LNCAP (cell line): ENCODE measurements around the gene SASH1.

Experiments
- TF ChIP-seq, protein P1 (sequence below): fragments of 450-650 bp; IDR thresholded peaks from 2 replicates; pipeline ENCODE4 v1.5.1; 2017; ENCODE audit warnings: mild to moderate bottlenecking

SASH1 gene

DNA sequence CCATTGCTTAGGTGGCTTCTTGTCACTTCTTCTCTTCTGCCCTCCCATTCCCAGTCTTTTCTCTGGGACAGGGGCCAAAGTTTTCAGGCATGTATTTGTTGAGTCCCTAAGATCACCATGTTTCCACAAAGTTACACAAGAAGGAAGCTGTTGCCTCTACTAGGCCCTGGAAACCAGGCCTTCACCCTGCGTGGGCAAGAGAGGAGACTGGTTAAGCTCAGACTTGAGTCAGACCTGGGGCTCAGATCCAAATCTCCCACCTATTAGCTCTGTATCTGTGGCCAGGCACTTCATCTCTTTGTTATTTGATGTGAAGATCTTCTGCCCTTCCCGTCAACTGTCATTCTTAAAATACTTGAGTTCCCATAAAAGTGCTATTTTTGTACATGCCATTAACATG, 154.6 kb downstream of the SASH1 start:
- TF ChIP-seq, protein P1, sequence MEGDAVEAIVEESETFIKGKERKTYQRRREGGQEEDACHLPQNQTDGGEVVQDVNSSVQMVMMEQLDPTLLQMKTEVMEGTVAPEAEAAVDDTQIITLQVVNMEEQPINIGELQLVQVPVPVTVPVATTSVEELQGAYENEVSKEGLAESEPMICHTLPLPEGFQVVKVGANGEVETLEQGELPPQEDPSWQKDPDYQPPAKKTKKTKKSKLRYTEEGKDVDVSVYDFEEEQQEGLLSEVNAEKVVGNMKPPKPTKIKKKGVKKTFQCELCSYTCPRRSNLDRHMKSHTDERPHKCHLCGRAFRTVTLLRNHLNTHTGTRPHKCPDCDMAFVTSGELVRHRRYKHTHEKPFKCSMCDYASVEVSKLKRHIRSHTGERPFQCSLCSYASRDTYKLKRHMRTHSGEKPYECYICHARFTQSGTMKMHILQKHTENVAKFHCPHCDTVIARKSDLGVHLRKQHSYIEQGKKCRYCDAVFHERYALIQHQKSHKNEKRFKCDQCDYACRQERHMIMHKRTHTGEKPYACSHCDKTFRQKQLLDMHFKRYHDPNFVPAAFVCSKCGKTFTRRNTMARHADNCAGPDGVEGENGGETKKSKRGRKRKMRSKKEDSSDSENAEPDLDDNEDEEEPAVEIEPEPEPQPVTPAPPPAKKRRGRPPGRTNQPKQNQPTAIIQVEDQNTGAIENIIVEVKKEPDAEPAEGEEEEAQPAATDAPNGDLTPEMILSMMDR = no peak

GRCh38 chr6:148497717-148498116, 155.1 kb downstream of the SASH1 start:
- TF ChIP-seq, protein P1 = no peak

- TF ChIP-seq, protein P1 = no peak
These were observed 157.8 kb downstream of the SASH1 start for GRCh38 chr6:148500402-148500801.

DNA sequence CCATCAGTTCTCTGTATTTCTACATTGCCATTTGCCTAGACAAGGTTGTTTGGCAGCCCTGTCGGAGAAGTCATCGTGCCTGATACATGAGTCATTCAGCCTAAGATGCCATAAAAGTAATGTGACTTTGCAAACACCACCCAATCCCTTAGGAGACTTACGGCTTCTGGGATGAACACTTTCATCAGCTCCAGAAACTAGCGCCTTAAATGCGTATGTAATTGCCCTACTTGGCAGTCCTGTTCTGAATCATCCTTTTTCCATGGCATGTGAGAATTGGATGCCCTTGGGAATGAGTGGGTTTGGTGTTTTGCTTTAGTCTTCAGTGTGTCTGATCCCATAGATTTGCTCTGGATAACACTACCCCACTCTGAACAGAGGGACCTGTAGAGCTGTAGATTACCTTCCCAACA, 158.5 kb downstream of the SASH1 start:
- TF ChIP-seq, protein P1 = no peak

DNA sequence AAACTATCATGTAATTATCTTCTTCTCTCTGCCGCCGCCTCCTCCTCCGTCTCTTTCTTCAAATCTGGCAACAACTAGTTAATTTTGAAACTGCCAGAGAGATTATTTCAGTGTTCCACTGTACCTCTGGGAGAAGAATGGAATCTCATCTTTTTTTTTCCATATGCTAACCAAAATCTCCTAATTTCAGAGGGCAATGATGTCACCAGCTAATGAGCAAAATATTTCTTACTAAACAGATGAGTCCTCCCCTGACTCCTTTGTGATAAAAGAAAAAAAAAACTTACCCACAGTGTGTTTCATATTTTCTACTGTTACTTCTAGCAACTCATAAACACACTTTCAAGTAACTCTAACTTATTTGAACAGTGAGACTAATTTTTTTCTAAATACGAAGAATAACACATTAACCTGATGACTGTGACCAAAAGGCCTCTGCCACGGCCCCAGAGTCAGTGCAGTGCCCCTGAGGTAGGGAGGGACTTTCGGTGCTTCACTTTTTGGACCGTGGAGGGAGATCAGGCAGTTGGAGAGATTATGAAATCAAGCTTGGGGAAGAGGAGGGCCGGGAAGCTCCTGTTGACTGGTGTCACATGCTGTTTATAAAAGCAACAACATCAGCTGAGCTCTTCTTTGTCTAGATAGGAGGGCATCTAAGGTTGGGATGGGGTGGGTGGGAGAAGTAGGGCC, 159.6 kb downstream of the SASH1 start:
- TF ChIP-seq, protein P1 = no peak

DNA sequence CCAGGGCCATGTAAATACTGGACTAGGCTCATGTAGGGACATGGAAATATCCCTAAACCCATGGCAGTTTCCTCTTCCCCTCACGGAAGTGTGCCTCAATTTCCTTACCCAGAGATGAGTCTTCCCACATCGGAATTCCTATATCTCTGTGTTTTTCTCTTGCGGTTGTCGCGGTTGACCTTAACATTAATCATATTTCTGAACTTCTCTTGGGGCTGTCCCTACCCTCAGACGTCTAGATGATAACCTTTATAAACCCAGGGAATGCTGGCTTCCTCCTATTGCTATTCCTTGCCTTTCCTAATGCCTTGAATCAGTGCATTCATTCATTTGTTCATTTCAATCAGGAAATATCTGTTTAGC, 160.1 kb downstream of the SASH1 start:
- TF ChIP-seq, protein P1 = no peak

DNA sequence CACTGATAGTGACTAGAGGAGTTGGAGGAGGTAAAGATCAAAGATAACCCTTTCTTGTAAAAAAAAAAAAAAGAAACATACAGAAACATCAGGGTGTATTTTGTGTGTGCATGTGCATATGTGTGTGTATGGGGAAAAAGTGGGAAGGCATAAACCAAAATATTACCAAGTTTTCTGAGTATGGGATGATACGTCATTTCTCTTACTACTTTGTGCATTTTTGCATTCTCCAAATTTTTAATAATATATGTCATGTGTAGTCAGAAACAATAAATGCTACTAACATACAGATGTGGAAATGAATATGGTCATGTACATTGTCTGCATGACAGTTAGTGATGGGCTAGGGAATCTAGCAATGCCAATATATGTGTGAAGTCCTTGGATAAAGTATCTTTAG, 161.1 kb downstream of the SASH1 start:
- TF ChIP-seq, protein P1 = no peak

DNA sequence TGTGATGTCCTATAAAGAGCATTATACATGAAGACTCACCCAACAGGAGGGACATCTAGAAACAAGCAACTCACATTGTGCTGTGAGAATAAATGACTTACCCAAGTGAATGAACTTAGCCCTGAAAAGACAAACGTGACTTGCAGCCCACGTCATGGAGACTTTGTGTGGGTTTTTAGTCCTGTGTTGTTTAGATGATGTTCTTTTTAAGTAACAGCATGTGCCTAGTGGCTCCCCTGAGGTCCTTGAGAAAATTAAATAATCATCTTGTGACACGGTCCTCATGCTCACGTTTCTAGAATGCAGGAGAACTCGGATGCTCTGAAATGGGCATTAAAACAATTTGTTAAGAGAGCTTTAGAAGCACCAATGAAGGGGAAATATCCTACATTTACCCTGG, 165.1 kb downstream of the SASH1 start:
- TF ChIP-seq, protein P1 = no peak
